NOMO-1 treated with dmso at 0.1 percent for 144 hours (cell line): Measurements from ENCODE around the gene RNH1.
A peak's percentile ranks its signal among the peaks of the same experiment; 100 is the strongest.

Source experiments
- DNase-seq: peaks from one replicate; lab custom pipeline; 2025; ENCODE audit not compliant: unreplicated experiment; lab: John Stamatoyannopoulos, UW

RNH1 gene

DNA sequence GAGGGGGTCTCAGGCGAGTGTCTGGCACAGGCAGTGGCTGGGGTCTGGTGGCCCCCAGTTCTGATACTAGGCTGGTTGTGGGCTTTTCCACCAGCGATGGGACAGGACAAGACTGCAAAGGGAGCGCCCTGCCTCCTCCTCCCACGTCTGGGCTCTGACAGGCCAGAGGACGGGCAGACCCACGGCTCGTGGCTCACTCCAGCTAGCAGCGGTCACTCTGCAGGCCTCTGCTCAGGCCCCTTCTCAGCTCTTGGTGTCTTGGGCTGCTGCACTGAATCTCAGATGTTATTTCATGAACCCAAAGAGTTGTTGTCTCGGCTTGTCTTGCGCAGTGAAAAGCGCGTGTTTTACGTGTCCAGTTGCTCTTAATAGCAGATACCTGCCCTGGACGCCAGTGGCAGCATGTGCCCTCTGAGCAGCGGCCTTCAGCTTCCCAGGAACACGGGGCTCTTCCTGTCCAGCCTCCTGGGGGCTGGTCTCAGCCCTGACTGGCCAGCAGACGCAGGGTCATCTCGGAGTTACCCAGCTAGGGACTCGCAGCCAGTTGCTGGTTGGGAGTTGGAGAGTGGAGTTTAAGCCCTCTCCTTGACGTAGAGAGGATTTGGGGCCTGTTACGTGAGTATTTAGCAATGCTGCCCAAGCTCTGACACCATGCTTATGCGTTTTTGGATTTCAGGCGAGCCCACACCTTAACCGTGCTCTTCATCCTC is 47.4 kb downstream of the RNH1 start:
- no peak for DNase-seq

DNA sequence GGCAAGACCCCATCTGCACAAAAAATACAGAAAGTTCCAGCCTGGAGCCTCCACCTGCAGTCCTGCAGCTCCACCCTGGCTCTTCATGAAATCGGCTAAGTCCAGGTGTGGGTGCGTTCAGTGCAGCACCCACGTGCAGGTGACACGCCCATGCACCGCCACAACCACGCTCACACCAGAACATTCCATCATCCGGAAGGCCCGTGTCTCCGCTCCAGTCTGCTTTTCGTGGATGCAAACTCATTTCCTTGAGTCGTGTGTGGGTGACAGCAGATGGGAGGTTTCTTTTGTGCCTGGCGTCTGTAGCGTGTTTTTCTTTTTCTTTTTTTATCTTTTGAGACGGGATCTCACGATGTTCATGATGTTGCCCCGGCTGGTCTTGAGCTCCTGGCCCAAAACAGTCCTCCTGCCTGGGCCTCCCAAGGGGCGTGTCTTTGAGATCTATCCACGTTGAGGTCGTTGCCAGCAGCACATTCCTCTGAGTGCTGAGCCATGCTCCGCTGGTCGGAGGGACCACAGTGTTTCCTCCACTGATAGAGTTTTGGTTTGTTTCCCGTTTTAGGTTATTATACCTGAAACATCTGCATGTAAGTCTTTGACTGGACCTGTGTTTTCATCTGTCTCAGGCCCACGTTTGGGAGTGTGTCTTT is 49.8 kb downstream of the RNH1 start:
- DNase-seq: no peak

DNA sequence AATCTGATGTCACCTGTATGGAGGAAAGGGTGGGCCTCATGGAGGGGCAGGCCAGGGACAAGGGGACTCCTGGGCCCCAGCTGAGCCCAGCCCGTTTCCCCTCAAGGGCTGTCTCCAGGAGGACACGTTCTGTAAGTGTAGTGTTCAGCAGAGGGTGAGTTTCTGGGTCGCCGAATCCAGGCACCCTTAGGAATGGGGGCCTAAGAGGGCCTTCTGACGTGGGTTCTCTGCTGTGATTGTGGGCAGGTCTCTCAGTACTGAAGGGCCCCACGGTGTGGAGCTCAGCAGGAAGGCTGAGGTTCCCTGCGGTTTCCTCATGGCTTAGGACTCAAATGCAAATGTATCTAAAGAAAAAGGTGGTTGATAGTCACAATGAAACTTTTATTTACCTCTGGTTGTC is 50.5 kb downstream of the RNH1 start:
- no peak for DNase-seq

DNA sequence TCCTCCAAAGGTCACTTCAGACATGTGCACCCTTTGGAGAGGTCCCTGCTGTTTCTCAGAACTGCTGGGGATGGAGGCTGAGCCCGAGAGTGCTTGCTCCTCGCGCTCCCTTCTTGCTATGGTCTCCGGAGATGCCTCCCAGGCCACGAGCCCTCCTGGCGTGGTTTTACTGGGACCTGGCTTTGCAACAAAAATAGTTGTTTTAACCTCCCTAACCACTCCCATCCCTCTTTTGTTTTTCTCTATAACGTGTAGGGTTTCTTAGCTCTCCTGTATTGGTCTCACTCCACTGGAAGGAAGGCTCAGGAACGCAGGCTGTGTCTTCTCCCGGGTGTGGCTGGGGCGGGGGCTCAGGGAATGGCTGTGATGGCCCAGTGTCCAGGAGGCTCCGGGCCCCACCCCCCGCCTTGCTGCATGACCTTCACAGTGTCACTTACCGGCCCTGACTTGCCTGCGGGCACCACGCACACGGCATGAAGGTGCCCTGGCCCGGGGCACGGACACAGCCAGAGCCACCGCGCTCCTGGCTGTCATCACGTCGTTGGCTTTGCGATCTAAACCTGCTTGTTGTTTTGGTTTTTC is 51.4 kb downstream of the RNH1 start:
- no peak for DNase-seq

DNA sequence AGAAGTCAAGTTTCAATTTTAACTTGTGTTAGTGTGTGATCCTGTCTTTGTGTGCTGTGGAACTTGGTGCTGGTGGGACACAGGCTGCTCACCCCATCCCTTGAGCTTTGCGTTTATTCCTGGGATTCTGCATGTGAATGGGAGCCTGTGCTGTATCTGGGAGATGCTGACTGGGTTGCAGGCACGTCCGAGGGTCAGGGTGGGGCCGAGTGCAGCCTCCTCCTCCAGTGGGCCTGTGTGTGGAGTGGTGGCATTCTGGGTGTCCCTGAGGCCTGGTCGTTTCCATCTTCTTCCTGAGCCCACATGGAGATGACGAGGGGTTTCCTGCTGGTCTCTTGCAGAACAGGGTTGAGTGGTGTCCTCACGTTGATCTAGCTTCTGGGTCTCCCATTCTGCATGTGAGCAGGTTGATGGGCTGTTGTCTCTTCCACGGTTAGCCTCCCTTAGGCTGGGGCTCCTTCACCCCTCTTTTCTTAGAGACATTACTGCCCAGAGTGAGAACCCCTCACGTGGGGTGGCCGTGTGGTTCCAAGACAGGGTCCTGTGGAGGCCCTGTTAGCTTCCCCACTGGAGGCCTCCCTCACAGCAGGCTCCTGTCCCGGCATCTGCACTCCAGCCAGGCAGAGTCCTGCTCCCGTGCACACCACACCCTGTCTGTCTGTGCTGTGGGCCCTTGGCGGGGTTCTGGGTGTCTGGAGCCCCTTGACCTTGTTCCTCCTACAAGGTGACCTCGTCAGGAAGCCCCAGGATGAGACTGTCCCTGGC is 52.1 kb downstream of the RNH1 start:
- no peak for DNase-seq

DNA sequence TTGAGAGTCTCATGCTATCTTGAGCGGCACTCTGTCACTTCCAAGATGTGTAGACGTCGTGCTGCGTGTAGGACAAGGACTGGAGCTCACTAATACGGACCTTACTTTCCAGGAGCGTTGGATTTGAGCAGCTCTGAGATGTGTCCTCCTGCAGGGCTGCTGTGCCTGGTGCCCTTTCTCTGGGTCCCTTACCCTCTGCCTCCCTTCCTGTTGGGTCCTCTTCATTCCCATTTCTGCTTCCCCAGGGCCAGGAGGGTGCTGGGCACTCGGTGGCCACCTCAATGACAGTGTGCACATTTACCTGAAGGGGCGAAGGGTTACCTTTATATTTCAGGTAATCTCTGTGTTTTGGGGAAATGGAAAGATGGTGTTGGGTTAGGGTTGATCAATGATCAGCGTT is 53.0 kb downstream of the RNH1 start:
- DNase-seq: no peak

DNA sequence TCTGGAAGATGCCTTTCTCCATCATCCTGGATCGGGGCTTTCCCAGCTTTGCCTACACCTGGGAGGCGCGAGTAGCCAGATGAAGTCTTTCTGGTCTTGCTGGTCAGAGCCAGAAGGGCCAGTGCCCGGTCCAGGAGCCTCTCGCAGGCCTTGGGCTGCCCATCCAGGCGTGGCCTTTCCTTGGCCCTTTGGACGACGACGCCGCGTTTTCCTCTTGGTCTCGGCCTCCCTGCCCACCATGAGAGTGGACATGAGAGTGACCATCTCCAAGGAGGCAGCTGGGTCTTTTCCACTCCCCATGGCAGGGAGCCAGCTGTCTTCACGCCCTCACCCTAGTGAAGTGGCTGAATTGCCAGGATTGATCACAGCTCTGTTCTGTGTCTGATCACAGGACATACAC is 53.5 kb downstream of the RNH1 start:
- DNase-seq: no peak

DNA sequence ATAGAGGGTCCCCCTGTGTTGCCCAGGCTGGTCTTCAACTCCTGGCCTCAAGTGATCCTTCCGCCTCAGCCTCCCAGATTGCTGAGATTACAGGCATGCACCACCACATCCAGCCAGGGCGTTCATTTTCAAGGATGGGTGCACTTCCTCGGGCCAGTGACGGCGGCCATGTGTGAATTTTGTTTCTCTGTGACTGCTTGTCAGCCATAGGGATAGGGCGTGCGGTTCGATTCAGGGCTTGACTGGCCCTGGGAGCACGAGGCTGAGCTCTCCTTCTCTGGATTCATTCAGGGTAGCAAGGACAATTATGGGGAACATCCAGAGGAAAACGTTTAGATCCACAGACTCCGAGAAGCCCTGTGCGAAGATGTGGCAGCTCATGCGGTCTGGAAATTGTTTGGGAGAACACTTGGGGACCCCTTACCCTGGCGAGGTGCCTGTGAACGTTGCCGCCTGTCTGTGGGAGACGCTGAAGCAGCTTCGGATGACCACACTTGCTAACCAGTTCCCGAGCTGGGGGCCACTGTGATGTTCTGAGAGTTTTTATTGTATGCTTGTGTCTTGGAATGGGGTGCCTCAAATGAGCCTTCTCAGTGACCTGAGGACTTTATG is 54.0 kb downstream of the RNH1 start:
- no peak for DNase-seq

DNA sequence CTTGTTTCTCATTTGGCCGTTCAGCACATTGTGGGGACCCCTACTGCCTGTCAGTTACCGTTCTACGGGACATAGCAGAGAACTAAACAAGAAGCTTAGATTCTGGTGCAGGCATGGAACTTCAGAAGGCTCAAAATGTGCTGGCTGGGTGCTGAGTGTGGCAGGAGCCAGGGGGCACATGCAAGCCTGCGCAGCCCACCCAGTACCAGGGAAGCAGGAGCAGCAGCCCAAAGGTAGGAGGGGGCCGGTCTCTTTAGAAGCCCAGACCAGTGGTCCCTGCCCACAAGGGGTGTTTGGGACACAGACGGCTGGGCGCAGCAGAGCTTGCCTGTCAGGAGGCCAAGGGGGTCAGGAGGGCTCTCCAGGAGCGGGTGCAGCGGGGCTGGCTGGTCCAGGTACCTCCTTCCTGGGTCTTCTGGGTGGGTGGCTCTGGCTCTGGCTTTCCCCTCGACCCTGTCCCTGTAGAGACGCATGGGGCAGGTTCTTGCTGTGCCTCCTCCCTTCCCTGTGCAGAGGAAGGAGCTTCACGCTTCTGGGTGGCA is 54.8 kb downstream of the RNH1 start:
- no peak for DNase-seq

DNA sequence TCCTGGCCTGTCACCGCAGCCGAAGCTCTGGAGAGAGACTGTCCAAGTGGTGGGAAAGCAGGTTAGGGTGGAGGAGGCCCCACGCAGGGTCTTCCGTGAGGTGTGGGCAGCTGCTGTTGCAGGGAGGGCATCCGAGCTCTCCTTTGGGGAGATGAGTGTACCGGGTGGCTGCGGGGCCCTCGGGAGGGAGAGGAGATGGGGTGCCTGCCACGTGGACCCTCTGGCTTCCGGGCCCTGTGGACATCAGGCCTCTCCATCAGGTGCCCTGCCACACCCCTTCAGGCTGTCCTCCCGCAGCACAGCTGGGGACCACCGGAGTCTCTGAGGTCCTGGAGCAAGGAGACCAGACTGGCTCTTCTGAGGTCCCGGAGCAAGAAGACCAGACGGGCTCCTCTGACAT is 55.3 kb downstream of the RNH1 start:
- no peak for DNase-seq

DNA sequence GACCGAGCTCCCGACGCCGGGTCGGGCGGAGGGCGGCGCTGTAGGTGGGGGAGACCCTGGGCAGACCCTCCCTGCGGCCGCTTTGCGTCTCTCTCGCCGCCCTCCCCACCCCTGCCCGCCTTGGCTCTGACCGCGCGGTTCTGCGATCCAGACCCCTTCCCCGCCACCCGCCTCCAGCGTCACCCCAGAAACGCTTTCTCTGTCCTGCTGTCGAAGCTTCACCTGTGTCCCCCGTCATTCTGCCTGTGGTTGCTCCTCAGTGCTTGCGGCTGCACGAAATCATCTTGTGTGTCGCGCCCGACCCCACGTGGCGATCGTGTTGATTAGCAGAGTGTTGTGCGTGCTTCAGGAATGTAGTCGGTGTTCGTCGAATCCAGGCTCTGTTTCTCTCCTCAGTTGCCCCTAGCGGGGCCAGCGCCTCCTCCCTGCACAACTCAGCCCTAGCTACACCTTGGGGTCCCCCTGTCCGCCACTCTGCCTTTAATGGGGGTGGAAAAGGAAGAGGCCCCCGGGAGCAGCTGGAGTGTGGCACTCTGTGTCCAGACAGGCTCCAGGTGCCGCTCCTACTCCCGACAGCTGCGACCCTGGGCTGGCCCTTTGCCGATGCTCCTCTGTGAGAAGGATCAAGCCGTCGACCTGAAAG is 56.1 kb downstream of the RNH1 start:
- DNase-seq: peak; percentile 48

DNA sequence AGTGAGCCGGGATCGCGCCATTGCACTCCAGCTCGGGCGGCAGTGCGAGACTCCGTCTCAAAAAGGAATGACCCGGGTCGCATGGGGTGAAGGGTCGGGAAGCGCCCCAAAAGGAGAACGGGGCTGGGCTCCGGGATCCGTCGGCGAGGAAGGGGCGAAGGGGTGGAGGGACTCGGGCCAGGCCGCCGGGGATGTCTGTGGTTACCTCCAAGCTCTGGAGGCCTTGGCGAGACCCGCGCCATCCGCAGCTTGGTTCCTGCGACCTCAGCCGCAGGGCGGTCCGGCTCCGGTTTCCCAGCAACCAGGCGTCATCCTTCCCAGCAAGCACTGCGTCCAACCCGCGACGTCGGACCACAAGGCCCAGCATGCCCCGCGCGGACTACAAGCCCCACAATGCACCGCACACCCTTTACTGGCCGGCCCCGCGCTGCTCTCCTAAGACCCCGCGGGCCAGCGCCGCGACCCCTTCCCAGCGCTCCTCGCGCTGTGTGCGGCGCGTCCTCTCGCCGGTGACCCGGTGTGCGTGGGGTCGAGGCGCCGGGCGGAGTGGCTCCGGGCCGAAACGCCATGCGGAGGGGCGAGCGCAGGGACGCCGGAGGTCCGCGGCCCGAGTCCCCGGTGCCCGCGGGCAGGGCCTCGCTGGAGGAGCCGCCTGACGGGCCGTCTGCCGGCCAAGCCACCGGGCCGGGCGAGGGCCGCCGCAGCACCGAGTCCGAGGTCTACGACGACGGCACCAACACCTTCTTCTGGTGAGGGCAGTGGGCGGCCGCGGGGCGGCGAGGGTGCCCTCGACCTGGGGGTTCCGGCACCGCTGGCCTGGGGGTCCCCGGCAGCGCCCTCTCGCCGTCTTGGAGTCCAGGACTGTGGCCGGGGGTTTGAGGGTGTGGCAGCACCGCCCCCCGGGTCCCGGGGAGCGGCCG is 56.9 kb downstream of the RNH1 start, which contains the start of gene PTDSS2:
TSS of gene PTDSS2 (plus strand) at position 391 of the 920 bp plus-strand sequence. CDS start at position 568, 177 bp downstream.
- DNase-seq: peak; percentile 94

DNA sequence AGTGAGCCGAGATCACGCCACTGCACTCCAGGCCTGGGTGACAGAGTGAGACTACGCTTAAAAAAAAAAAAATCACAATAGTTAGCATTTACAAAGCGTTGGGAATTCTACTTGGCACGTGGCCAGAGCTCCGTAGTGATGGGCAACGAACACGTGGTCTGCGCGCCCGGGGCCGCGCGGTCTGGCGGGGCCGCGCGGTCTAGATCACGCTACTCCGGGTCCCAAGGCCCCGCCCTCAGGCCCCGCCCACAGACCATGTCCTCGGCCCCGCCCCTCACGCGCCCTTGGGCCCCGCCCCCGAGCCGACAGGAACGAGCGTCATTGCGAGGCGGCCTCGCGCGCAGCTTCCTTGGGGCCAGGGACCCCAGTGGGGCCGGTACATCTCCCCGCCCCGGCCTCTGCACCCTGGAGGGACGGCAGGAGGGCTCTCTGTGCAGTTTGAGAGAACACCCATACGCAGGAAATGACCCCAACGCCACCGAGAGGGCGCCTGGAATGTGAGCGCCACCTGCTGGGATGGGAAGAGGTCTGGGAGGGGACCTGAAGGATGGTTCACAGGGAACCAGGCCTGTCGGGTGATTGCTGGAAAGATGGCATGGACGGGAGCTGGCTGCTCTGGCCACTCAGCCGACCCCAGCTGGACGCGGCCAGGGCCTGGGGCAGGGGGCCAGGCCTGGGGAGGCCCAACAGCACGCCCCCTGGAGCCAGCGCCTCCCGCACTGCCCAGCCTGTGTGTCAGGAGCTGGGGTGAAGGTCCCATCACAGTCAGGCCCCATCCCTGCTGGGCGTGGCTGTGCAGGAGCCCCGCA is 58.9 kb downstream of the RNH1 start:
- DNase-seq: peak; percentile 74

DNA sequence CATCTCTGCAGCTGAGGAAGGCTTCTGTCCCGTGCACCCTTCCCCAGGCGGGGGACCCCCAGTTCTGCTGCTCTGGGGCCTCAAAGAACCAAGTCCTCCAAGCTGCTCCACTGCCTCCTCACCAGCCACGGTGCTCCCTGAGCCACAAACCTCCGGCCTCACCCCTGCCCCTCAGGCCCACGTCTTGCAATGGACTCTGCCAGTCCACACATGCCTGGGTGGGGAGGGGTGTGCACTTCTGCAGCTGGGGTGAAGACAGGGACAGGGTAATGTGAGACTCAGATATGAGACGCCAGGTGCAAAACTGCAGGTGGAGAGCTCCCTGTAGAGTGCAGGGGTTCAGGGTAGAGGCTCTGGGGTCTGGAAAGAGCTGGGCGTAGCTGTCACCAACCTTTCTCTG is 60.2 kb downstream of the RNH1 start:
- no peak for DNase-seq

DNA sequence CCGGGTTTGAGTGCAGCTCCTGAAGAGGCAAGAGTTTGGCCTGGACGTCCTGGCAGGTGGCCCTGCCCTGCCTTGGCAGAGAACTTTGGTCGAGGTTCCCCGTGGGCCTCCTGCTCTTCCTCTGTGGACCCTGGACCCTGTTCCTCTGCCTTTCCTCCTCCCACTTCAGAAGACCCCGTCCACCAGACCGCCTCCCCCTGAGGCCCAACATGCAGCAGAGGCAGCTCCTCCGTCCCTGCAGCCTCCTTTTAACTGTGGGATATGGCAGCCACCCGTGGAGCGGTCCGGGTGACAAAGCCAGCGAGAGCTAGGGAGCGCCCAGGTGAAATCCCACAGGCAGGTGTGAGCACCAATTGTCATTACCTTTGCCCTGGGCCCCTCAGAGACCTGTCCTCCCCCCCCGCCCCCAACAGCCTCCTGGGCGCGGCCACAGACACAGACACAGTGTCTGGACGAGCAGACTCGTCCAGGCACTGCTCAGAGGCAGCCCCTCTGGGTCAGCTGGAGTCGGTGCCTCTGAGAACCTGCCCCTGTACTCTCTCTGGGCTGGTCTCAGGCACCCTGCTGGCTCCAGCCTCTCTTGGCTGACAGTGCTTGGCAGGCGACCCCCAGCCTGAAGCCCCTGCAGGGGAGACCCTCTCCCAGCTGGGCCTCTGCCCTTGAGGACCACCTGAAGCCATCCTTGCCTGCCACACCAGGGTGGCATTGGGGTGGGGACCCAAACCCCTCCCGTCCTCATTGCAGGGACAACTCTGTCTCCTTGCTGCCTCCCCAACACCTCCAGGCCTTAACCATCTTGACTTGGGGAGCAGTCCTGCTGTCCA is 61.1 kb downstream of the RNH1 start:
- no peak for DNase-seq
